Heart left ventricle (tissue), 13 donors: ENCODE results near the gene OVCH1.

Source experiments
- POLR2A ChIP-seq, 2 donors: fragments of 450-650 bp; IDR thresholded peaks; one replicate each; pipeline ENCODE4 v1.6.1; 2017; ENCODE audit warnings: antibody characterized with exemption in 2 of 2, mild to moderate bottlenecking in 2 of 2, moderate library complexity in 2 of 2
- TF ChIP-seq, protein P1 (sequence below), 12 donors: fragments of 200-600 bp; sonication (generic) in 4 of 12; IDR thresholded peaks; one replicate each; pipeline versions ENCODE4 v1.5.0 to v1.8.0; 2018 to 2022; ENCODE audit warnings: antibody characterized with exemption in 12 of 12, mild to moderate bottlenecking in 5 of 12
- donor health status: ischemic (EF 13 %, LVEDD 7.1; RV severe dilation, severe dysfunction).
- donor health status: DM: no; HTN: yes; CAD: no.
- donor health status: DM: no; HTN: no; CAD: no.
- donor health status: ischemic (EF 25% LVEDD 6.9; RV normal size, moderate dysfunction).
- donor health status: ischemic (EF 25% LVEDD 5.7; RV mildly dilated, moderate dysfunction).
- donor health status: ischemic (EF 35%, LVEDD 5.7; RV mildly dilated, moderate dysfunction).
- donor health status: nonischemic (EF 11% LVEDD 7.7; RV severe dilation, severe dysfunction).
- donor health status: DM: yes; HTN: yes; CAD: no.
- donor health status: PGD.
- donor health status: ischemic (EF 29% LVEDD 5.4; RV normal size, mild dysfunction).
- donor health status: nonischemic (EF 23%, LVEDD 6.1; RV moderate dilation, normal function).

- TF ChIP-seq, protein P1, sequence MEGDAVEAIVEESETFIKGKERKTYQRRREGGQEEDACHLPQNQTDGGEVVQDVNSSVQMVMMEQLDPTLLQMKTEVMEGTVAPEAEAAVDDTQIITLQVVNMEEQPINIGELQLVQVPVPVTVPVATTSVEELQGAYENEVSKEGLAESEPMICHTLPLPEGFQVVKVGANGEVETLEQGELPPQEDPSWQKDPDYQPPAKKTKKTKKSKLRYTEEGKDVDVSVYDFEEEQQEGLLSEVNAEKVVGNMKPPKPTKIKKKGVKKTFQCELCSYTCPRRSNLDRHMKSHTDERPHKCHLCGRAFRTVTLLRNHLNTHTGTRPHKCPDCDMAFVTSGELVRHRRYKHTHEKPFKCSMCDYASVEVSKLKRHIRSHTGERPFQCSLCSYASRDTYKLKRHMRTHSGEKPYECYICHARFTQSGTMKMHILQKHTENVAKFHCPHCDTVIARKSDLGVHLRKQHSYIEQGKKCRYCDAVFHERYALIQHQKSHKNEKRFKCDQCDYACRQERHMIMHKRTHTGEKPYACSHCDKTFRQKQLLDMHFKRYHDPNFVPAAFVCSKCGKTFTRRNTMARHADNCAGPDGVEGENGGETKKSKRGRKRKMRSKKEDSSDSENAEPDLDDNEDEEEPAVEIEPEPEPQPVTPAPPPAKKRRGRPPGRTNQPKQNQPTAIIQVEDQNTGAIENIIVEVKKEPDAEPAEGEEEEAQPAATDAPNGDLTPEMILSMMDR (IDR thresholded peaks at IDR 0.05), result no peak
- TF ChIP-seq POLR2A (IDR thresholded peaks at IDR 0.05), result no peak
Measured at GRCh38 chr12:29448157-29448556, 49.3 kb downstream of the OVCH1 start.
